Right lobe of liver (tissue), 4 donors: ENCODE measurements around the gene TBCD.

Experiments used
- CTCF ChIP-seq, 4 donors: fragments of 200-600 bp in 3 of 4; fragments of 450-650 bp in 1 of 4; IDR thresholded peaks; one replicate each; pipeline versions ENCODE4 v1.5.1 to v1.8.0; 2016 to 2022; ENCODE audit warnings: antibody characterized with exemption in 4 of 4, mild to moderate bottlenecking in 2 of 4
- POLR2A ChIP-seq: fragments of 450-650 bp; IDR thresholded peaks from one replicate; pipeline ENCODE4 v1.6.1; 2017; ENCODE audit warnings: antibody characterized with exemption, mild to moderate bottlenecking
- donor health status: DM: no; HTN: no; CAD: no.
- donor health status: DM: no; HTN: no; CAD: no.
- donor health status: DM: no; HTN: yes; CAD: no.

- no peak for TF ChIP-seq CTCF (IDR thresholded peaks at IDR 0.05)
- no peak for TF ChIP-seq POLR2A
Measured at GRCh38 chr17:82926081-82926480, 174.2 kb downstream of the TBCD start.
